IMR-90 (cell line): ENCODE measurements around the gene TAGLN. TPM values are rescaled to one million over a fixed set of nuclear protein-coding genes. Genes with fewer than 3 reads are reported as not detected.

ENCODE experiments used
- ATAC-seq: fragments of 200-7000 bp; cut with Tn5 transposase; 2 replicates; pipeline ENCODE4 v1.9.1; 2020; ENCODE audit warnings: low read depth, mild to moderate bottlenecking, moderate library complexity
- BruUV-seq: library from RNA; stranded (reverse); fragments of 400-500 nt; replicated peaks from 2 replicates; lab custom pipeline; 2021; lab: Mats Ljungman, UMichigan
- CTCF ChIA-PET: fragments of 300-600 bp; formaldehyde crosslinking; extraction: SDS; loops from one replicate; lab custom pipeline; 2021; ENCODE audit warnings: antibody characterized with exemption; lab: Yijun Ruan, JAX
- POLR2A ChIA-PET: fragments of 300-600 bp; sonication (Branson Sonifier 250); formaldehyde crosslinking; loops from one replicate; lab custom pipeline; 2022; ENCODE audit warnings: antibody characterized with exemption; ENCODE audit not compliant: unreplicated experiment; lab: Charles Lee
- DNase-seq: peaks from one replicate; pipeline ENCODE4 v3.0.0; 2013
- H2AFZ ChIP-seq: replicated peaks from 2 replicates; pipeline ENCODE3; 2013; ENCODE audit warnings: low read length, mild to moderate bottlenecking; ENCODE audit not compliant: poor library complexity
- H2AK5ac ChIP-seq: 2 replicates; pipeline ENCODE4 v1.6.1; 2013; ENCODE audit warnings: low read depth, low read length, inconsistent platforms
- H2AK9ac ChIP-seq: replicated peaks from 2 replicates; pipeline ENCODE3; 2013; ENCODE audit warnings: mild to moderate bottlenecking, low read depth, low read length, moderate library complexity; ENCODE audit not compliant: poor library complexity
- H2BK120ac ChIP-seq: 2 replicates; pipeline ENCODE4 v1.6.1; 2013; ENCODE audit warnings: low read depth, low read length, inconsistent platforms
- H2BK15ac ChIP-seq: 3 replicates; pipeline ENCODE4 v1.6.1; 2013; ENCODE audit warnings: low read depth, low read length, inconsistent platforms
- H2BK20ac ChIP-seq: 2 replicates; pipeline ENCODE4 v1.6.1; 2013; ENCODE audit warnings: low read depth, mild to moderate bottlenecking, inconsistent platforms, low read length, moderate library complexity
- H2BK5ac ChIP-seq: 2 replicates; pipeline ENCODE4 v1.6.1; 2013; ENCODE audit warnings: mild to moderate bottlenecking, low read depth, low read length, inconsistent platforms; ENCODE audit not compliant: poor library complexity, severe bottlenecking
- H3K14ac ChIP-seq: replicated peaks from 2 replicates; pipeline ENCODE4 v1.6.1; 2013; ENCODE audit warnings: low read depth, low read length, inconsistent platforms
- H3K18ac ChIP-seq: 2 replicates; pipeline ENCODE4 v1.6.1; 2013; ENCODE audit warnings: low read depth, low read length, control low read depth
- H3K23ac ChIP-seq: 2 replicates; pipeline ENCODE4 v1.6.1; 2013; ENCODE audit warnings: low read depth, low read length, inconsistent platforms
- H3K27ac ChIP-seq: 2 replicates; pipeline ENCODE4 v1.5.1; 2013; ENCODE audit warnings: mild to moderate bottlenecking, control low read depth, low read length; ENCODE audit not compliant: insufficient read depth
- H3K27me3 ChIP-seq: 2 replicates; pipeline ENCODE4 v1.6.1; 2013; ENCODE audit warnings: low read length; ENCODE audit not compliant: control insufficient read depth, insufficient read depth
- H3K36me3 ChIP-seq: 2 replicates; pipeline ENCODE4 v1.6.1; 2013; ENCODE audit warnings: low read length, mixed read lengths; ENCODE audit not compliant: control insufficient read depth, insufficient read depth
- H3K4ac ChIP-seq: 2 replicates; pipeline ENCODE4 v1.6.1; 2013; ENCODE audit warnings: low read depth, low read length, inconsistent platforms
- H3K4me1 ChIP-seq: 2 replicates; pipeline ENCODE4 v1.6.1; 2013; ENCODE audit warnings: low read length, mixed read lengths; ENCODE audit not compliant: control insufficient read depth, insufficient read depth
- H3K4me2 ChIP-seq: 2 replicates; pipeline ENCODE4 v1.6.1; 2013; ENCODE audit warnings: low read depth, mild to moderate bottlenecking, control low read depth, low read length, moderate library complexity
- H3K4me3 ChIP-seq: 2 replicates; pipeline ENCODE4 v1.5.1; 2013; ENCODE audit warnings: low read depth, mild to moderate bottlenecking, control low read depth, low read length, moderate library complexity; ENCODE audit not compliant: insufficient read depth
- H3K56ac ChIP-seq: 2 replicates; pipeline ENCODE4 v1.6.1; 2013; ENCODE audit warnings: low read length, inconsistent platforms; ENCODE audit not compliant: insufficient read depth; ENCODE audit errors: extremely low read depth
- H3K79me1 ChIP-seq, 2 experiments: 2 replicates each; pipeline ENCODE4 v1.6.1; 2013; ENCODE audit warnings: low read length in 2 of 2, inconsistent platforms in 1 of 2, low read depth in 1 of 2
- H3K9ac ChIP-seq: 2 replicates; pipeline ENCODE4 v1.6.1; 2013; ENCODE audit warnings: low read depth, low read length, control low read depth
- H3K9me1 ChIP-seq: 2 replicates; pipeline ENCODE4 v1.6.1; 2013; ENCODE audit warnings: low read length, inconsistent platforms; ENCODE audit not compliant: insufficient read depth
- H3K9me3 ChIP-seq: 2 replicates; pipeline ENCODE4 v1.6.1; 2013; ENCODE audit warnings: low read length; ENCODE audit not compliant: control insufficient read depth, insufficient read depth
- H4K20me1 ChIP-seq: 2 replicates; pipeline ENCODE4 v1.6.1; 2013; ENCODE audit warnings: low read length, inconsistent platforms; ENCODE audit not compliant: insufficient read depth
- H4K5ac ChIP-seq: 2 replicates; pipeline ENCODE4 v1.6.1; 2013; ENCODE audit warnings: mild to moderate bottlenecking, low read depth, low read length, control low read depth
- H4K8ac ChIP-seq, 2 experiments: 2 replicates each; pipeline ENCODE4 v1.6.1; 2013; ENCODE audit warnings: low read depth in 2 of 2, low read length in 2 of 2, control low read depth in 1 of 2, inconsistent platforms in 1 of 2
- H4K91ac ChIP-seq: 2 replicates; pipeline ENCODE4 v1.6.1; 2013; ENCODE audit warnings: low read depth, low read length, inconsistent platforms; ENCODE audit not compliant: insufficient read depth
- CHD1 ChIP-seq: IDR thresholded peaks from 2 replicates; pipeline ENCODE4 v1.6.1; 2012; ENCODE audit warnings: low read depth, low read length, improper control_type of control experiment
- CTCF ChIP-seq: conservative IDR thresholded peaks from 2 replicates; pipeline ENCODE4 v1.5.1; 2012; ENCODE audit warnings: mild to moderate bottlenecking, low read depth, low read length, improper control_type of control experiment
- FOS ChIP-seq: fragments of 150-350 bp; IDR thresholded peaks from 2 replicates; pipeline ENCODE4 v1.6.1; 2016; ENCODE audit warnings: low read depth, low read length
- MAFK ChIP-seq: IDR thresholded peaks from 2 replicates; pipeline ENCODE4 v1.6.1; 2012; ENCODE audit warnings: low read depth, low read length, improper control_type of control experiment
- MXI1 ChIP-seq: IDR thresholded peaks from 2 replicates; pipeline ENCODE4 v1.6.1; 2012; ENCODE audit warnings: low read depth, mild to moderate bottlenecking, low read length, moderate library complexity, borderline replicate concordance
- NFE2L2 ChIP-seq: fragments of 150-350 bp; IDR thresholded peaks from 2 replicates; pipeline ENCODE4 v1.6.1; 2016; ENCODE audit warnings: low read depth, mild to moderate bottlenecking, low read length
- POLR2A ChIP-seq: IDR thresholded peaks from 2 replicates; pipeline ENCODE4 v1.6.1; 2012; ENCODE audit warnings: mild to moderate bottlenecking, low read depth, low read length
- RAD21 ChIP-seq: IDR thresholded peaks from 2 replicates; pipeline ENCODE4 v1.6.1; 2012; ENCODE audit warnings: low read length, improper control_type of control experiment
- RCOR1 ChIP-seq: IDR thresholded peaks from 2 replicates; pipeline ENCODE4 v1.6.1; 2012; ENCODE audit warnings: mild to moderate bottlenecking, low read length, improper control_type of control experiment; ENCODE audit not compliant: insufficient replicate concordance
- SMC3 ChIP-seq: fragments of 150-350 bp; IDR thresholded peaks from 2 replicates; pipeline ENCODE4 v1.6.1; 2016; ENCODE audit warnings: low read depth, mild to moderate bottlenecking, antibody characterized with exemption, low read length, moderate library complexity
- WGBS, 2 experiments: methylation state at CpG; one replicate each; pipeline versions ENCODE4 v1.1.5 to v1.1.7; 2013; ENCODE audit warnings: missing lambda C conversion rate in 2 of 2; ENCODE audit not compliant: insufficient read length in 1 of 2; ENCODE audit errors: extremely low coverage in 2 of 2; 5-methylcytosine and 5-hydroxymethylcytosine counted together
- dilution Hi-C: fragments of 300-500 bp; cut with HindIII; formaldehyde crosslinking; loops from one replicate; pipeline ENCODE4 v1.14.3; 2018; ENCODE audit warnings: low sequenced_read_pairs; ENCODE audit not compliant: unreplicated experiment
- in situ Hi-C: fragments of 300-500 bp; cut with MboI; formaldehyde crosslinking; loops from 3 replicates; pipeline ENCODE4 v1.14.3; 2019; ENCODE audit warnings: low sequenced_read_pairs, inconsistent platforms, mixed read lengths
- intact Hi-C: fragments of 100-400 bp; cut with micrococcal nuclease; formaldehyde crosslinking; loops from 2 replicates; pipeline ENCODE4 v1.10.0; 2022
- polyA plus RNA-seq, 3 experiments: library from polyadenylated mRNA; depleted of rRNA; stranded (reverse); fragments of >200 nt; gene quantifications; 2 replicates each; pipeline ENCODE4 v1.2.3, GENCODE V29; 2012; ENCODE audit warnings: low replicate concordance in 1 of 3
- total RNA-seq: library from RNA; depleted of rRNA; stranded (reverse); fragments of >200 nt; gene quantifications from 2 replicates; pipeline ENCODE4 v1.2.3, GENCODE V29; 2012
- TF ChIP-seq, protein P1 (sequence below): fragments of 150-350 bp; IDR thresholded peaks from 2 replicates; pipeline ENCODE4 v1.6.1; 2017; ENCODE audit warnings: mild to moderate bottlenecking, antibody characterized with exemption, low read length, low read depth

TAGLN gene
- total and polyA plus RNA-seq, 2 of the 4 experiments (the other 2 are of a cell fraction): 2,558 to 3,760 TPM

DNA sequence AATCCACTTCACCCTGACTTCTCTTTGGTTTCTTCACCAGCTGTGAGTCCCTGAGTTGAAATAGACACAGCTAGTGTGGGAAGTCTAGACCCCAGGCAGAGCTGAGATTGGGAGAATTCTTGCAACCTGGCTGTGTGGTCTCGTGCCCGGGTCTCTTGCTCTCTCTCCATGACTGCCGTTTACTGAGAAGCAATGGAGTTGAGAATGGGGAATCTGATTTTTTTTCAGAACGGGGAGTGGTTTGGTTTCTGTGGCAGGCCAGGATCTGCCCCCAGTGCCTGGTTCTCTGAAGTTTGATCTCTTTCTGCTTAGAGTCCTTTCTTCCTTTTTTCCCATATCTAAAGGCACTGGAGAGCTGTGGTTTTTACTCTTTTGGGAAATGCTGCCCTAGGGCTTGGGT is 19.1 kb upstream of the TAGLN start (continued):
- no peak for TF ChIP-seq MXI1

DNA sequence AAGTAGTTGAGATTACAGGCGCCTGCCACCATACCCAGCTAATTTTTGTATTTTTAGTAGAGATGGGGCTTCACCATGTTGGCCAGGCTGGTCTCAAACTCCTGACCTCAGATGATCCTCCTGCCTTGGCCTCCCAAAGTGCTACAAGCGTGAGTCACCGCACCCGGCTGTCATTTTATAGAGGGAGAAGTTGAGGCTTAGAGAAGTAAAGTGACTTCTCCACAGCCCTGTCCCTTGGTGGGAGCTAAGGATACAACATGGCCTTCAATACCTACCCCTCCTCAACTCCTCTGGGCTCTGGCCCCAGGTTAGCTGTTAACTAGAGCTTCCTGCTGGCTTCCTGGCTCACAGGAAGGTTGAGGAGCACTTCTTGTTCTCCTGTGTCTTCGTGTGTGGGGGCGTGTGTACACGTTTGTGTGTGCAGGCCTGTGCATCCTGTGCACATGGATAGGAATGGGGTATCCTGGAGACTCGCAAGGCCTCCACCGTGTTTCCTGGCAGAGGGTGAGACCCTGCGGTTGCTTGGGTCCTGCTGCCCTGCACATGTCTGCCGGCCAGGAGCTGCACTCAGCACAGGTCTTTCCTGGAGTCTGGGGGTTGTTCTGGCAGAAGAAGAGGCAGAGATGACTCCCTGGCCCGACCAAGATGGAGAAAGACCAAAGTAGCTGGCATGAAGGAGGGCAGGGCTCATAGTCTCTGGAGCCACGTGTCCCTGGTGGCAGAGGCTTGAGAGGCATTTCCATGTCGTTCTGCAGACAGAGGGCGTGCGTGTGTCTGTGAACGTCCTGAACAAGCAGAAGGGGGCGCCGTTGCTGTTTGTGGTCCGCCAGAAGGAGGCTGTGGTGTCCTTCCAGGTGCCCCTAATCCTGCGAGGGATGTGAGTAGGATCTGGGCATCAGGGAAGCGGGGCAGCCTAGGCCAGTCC is 18.2 kb upstream of the TAGLN start:
- peak overlapping the region; percentile 53 for H2BK120ac ChIP-seq
- 72% methylated on average over 9 of the region's 22 CpGs; no CpG with 5 or more reads in 1 of the 2 experiments for whole genome bisulfite sequencing, 2 experiments
- no TSS peak for BruUV-seq
- peak overlapping the region; percentile 75 for H3K23ac ChIP-seq
- peak; percentile 70 for DNase-seq
- peak overlapping the region; percentile 70; the same call in 2 of the 3 replicates for H2BK15ac ChIP-seq
- POLR2A ChIA-PET: interaction anchor here (0.6 to 1.0 kb wide), 3 partner anchors 13 to 36 kb away, joined by 3 to 5 read pairs (median 3); no protein-coding TSS in a partner anchor
- H3K27me3 ChIP-seq: no peaks in the 10 kb centered on the region
- H4K8ac ChIP-seq: peak overlapping the region; percentile 80 to 86; a peak in 3 of 4 replicates
- peak; percentile 8 for ATAC-seq
- peak overlapping the region; percentile 87 for H3K4ac ChIP-seq
- peaks cover 9% of the 10 kb centered on the region for H3K9me1 ChIP-seq
- peak overlapping the region; percentile 75 for H2AK5ac ChIP-seq
- H3K79me1 ChIP-seq: peaks cover 21 to 33% of the 10 kb centered on the region in 2 experiments
- no peak overlapping the region; the same call in 1 of the 2 replicates for H3K56ac ChIP-seq
- H2AK9ac ChIP-seq: peak overlapping the region; percentile 60
- no peaks in the 10 kb centered on the region; the same call in 1 of the 2 replicates for H4K20me1 ChIP-seq
- peak overlapping the region; percentile 85 for H3K14ac ChIP-seq
- H2BK20ac ChIP-seq: peak overlapping the region; percentile 5; the same call in 1 of the 2 replicates
- peak overlapping the region; percentile 62 for H2BK5ac ChIP-seq
- dilution Hi-C loops: no loop called here
- peak overlapping the region; percentile 28; the same call in 1 of the 2 replicates for H3K27ac ChIP-seq
- intact Hi-C loops: loop anchor here (1.0 kb wide), 1 partner anchor 45 kb away; no protein-coding TSS in a partner anchor
- peak overlapping the region; percentile 76 for H2AFZ ChIP-seq
- in situ Hi-C loops: no loop called here
- H4K91ac ChIP-seq: peak overlapping the region; percentile 81
- TF ChIP-seq MXI1 (peak; percentile 69; the same call in 1 of the 2 replicates), RAD21 (peak; percentile 45), POLR2A (no peak), RCOR1 (no peak), CHD1 (no peak), MAFK (no peak), SMC3 (peak; percentile 33; the same call in 1 of the 2 replicates), NFE2L2 (no peak), FOS (no peak), CTCF (peak; percentile 93)
- TF ChIP-seq, protein P1, sequence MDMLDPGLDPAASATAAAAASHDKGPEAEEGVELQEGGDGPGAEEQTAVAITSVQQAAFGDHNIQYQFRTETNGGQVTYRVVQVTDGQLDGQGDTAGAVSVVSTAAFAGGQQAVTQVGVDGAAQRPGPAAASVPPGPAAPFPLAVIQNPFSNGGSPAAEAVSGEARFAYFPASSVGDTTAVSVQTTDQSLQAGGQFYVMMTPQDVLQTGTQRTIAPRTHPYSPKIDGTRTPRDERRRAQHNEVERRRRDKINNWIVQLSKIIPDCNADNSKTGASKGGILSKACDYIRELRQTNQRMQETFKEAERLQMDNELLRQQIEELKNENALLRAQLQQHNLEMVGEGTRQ: peak; percentile 72
- peaks cover 13% of the 10 kb centered on the region for H3K4me1 ChIP-seq
- no peak overlapping the region for H3K4me3 ChIP-seq
- H3K9ac ChIP-seq: peak overlapping the region; percentile 20; the same call in 1 of the 2 replicates
- peak overlapping the region; percentile 1; the same call in 1 of the 2 replicates for H4K5ac ChIP-seq
- H3K18ac ChIP-seq: 0 out of 2 replicates have a peak overlapping the region, but pooled peaks have one; percentile 2
- H3K4me2 ChIP-seq: no peak overlapping the region; the same call in 1 of the 2 replicates
- H3K36me3 ChIP-seq: peaks cover 20% of the 10 kb centered on the region
- no peaks in the 10 kb centered on the region for H3K9me3 ChIP-seq
- CTCF ChIA-PET: interaction anchor here (1.1 to 1.5 kb wide), 5 partner anchors 11 to 46 kb away, joined by 3 to 6 read pairs (median 4); no protein-coding TSS in a partner anchor
